ENCODE results near the gene RADIL. TPM values are rescaled to one million over a fixed set of nuclear protein-coding genes. Genes with fewer than 3 reads are reported as not detected.

The RADIL gene
- total and polyA plus RNA-seq, 8 donors: 6.2 to 14.7 (median 9.4) TPM

DNA sequence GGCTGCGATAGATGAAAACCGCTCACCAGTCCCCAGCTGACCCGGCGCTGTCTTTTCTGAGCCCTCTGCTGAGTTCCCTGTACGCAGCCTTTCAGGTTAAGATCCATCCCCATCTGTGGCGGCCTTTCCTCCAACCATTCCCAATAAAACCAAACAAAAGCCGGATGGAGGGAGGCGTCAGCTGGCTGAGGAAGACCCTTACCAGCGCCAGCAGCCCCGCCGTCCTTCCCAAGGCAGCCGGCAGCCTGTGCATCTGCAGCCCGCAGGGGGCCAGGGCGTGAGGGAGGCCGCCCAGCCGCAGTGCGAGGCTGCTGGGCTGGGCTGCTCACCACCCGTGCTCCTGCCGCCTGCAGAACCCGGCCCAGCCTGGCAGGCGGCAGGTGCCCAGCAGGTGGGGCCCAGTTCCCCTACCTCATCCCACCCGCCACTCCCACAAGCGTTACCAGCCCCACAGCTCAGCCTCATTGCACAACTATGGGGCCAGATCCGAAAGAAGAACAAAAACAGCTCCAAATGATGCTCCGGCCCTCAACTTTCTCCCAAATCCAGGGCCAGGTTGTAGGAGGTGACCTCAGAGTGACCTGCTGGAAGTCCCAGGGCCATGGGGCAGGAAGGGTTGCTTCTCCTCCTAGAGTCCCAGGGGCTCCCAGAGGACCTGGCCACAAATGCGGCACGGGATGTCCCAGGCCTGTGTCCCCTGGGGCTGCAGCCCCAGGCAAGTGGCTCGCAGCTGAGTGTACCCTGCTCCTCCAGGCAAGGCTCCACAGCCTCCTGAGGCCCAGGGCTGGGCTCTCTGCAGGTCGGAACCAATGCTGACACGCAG is 45.5 kb downstream of the RADIL start:
- no peaks in the 10 kb centered on the region for H3K27me3 ChIP-seq
- H3K36me3 ChIP-seq: no peaks in the 10 kb centered on the region
- no peaks in the 10 kb centered on the region for H3K9me3 ChIP-seq
- H3K4me1 ChIP-seq: no peaks in the 10 kb centered on the region
- intact Hi-C loops (cut with DNase I): no loop called here
- ATAC-seq: no peak
- peak in 2 of 4 donors; percentile 24 to 37 for DNase-seq
- H3K4me3 ChIP-seq: no peak overlapping the region
- TF ChIP-seq, protein P1, sequence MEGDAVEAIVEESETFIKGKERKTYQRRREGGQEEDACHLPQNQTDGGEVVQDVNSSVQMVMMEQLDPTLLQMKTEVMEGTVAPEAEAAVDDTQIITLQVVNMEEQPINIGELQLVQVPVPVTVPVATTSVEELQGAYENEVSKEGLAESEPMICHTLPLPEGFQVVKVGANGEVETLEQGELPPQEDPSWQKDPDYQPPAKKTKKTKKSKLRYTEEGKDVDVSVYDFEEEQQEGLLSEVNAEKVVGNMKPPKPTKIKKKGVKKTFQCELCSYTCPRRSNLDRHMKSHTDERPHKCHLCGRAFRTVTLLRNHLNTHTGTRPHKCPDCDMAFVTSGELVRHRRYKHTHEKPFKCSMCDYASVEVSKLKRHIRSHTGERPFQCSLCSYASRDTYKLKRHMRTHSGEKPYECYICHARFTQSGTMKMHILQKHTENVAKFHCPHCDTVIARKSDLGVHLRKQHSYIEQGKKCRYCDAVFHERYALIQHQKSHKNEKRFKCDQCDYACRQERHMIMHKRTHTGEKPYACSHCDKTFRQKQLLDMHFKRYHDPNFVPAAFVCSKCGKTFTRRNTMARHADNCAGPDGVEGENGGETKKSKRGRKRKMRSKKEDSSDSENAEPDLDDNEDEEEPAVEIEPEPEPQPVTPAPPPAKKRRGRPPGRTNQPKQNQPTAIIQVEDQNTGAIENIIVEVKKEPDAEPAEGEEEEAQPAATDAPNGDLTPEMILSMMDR (IDR thresholded peaks at IDR 0.05): no peak
- H3K27ac ChIP-seq: no peak overlapping the region

- ATAC-seq (no peak), DNase-seq (peak in 1 of 4 donors; percentile 23)
- H3K9me3 ChIP-seq: no peaks in the 10 kb centered on the region
- H3K4me3 ChIP-seq: no peak overlapping the region
- TF ChIP-seq, protein P1 (IDR thresholded peaks at IDR 0.05): no peak
- no peaks in the 10 kb centered on the region for H3K36me3 ChIP-seq
- no peaks in the 10 kb centered on the region for H3K4me1 ChIP-seq
- no peaks in the 10 kb centered on the region for H3K27me3 ChIP-seq
- intact Hi-C loops (cut with DNase I): no loop called here
- no peak overlapping the region for H3K27ac ChIP-seq
These were observed 46.3 kb downstream of the RADIL start for GRCh38 chr7:4837041-4837802.

- no peak for ATAC-seq
- intact Hi-C loops (cut with DNase I): no loop called here
- TF ChIP-seq, protein P1 (IDR thresholded peaks at IDR 0.05): no peak
- Histone ChIP-seq H3K27me3 (no peaks in the 10 kb centered on the region), H3K4me1 (no peaks in the 10 kb centered on the region), H3K4me3 (no peak overlapping the region), H3K9me3 (no peaks in the 10 kb centered on the region), H3K36me3 (no peaks in the 10 kb centered on the region), H3K27ac (no peak overlapping the region)
- DNase-seq: no peak
These were observed 47.3 kb downstream of the RADIL start for GRCh38 chr7:4836206-4836661.

- intact Hi-C loops (cut with DNase I): no loop called here
- ATAC-seq: no peak
These were observed 47.9 kb downstream of the RADIL start for GRCh38 chr7:4835398-4836205.

More at GRCh38 chr7:4835398-4836205, 47.9 kb downstream of the RADIL start:
- no peaks in the 10 kb centered on the region for H3K4me1 ChIP-seq
- H3K9me3 ChIP-seq: no peaks in the 10 kb centered on the region
- no peaks in the 10 kb centered on the region for H3K27me3 ChIP-seq
- no peaks in the 10 kb centered on the region for H3K36me3 ChIP-seq
- no peak overlapping the region for H3K4me3 ChIP-seq
- no peak overlapping the region for H3K27ac ChIP-seq
- TF ChIP-seq, protein P1 (IDR thresholded peaks at IDR 0.05): no peak
- DNase-seq: no peak

Measured in left lung (tissue), 10 donors.